Measurements from ENCODE around the gene TTC3.
"Not testable (repeated sequence)": the region's sequence is repeated elsewhere in the genome, so short reads cannot be mapped to it uniquely, and the experiment has no call there.

The TTC3 gene, protein sequence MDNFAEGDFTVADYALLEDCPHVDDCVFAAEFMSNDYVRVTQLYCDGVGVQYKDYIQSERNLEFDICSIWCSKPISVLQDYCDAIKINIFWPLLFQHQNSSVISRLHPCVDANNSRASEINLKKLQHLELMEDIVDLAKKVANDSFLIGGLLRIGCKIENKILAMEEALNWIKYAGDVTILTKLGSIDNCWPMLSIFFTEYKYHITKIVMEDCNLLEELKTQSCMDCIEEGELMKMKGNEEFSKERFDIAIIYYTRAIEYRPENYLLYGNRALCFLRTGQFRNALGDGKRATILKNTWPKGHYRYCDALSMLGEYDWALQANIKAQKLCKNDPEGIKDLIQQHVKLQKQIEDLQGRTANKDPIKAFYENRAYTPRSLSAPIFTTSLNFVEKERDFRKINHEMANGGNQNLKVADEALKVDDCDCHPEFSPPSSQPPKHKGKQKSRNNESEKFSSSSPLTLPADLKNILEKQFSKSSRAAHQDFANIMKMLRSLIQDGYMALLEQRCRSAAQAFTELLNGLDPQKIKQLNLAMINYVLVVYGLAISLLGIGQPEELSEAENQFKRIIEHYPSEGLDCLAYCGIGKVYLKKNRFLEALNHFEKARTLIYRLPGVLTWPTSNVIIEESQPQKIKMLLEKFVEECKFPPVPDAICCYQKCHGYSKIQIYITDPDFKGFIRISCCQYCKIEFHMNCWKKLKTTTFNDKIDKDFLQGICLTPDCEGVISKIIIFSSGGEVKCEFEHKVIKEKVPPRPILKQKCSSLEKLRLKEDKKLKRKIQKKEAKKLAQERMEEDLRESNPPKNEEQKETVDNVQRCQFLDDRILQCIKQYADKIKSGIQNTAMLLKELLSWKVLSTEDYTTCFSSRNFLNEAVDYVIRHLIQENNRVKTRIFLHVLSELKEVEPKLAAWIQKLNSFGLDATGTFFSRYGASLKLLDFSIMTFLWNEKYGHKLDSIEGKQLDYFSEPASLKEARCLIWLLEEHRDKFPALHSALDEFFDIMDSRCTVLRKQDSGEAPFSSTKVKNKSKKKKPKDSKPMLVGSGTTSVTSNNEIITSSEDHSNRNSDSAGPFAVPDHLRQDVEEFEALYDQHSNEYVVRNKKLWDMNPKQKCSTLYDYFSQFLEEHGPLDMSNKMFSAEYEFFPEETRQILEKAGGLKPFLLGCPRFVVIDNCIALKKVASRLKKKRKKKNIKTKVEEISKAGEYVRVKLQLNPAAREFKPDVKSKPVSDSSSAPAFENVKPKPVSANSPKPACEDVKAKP (N-terminal part only)

DNA sequence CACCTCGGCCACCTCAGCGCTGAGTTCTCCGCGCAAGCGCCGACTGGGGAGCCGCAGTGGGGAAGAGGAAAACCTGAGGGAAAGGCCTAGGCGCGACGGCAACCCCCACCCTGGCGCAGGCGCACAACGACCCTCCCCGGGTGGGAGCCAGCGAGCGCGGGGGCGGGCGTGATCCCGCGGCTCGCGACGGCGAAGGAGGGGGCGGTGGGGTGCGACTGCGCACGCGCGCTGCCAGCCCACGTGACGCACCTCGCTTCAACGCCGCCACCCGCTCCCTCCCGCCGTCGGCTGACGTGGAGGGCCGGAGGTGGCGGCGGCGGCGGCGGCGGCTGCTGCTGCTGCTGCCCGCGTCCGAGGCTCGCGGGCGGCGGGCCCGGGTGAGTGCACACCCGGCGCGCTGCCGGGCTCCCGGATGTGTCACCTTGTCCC lies at the start of gene TTC3, which contains the start of gene PIGP:
Gene TTC3, plus strand, starts transcription at position 267 of the 429 bp plus-strand sequence. CDS start 14,004 bp downstream, outside the sequence.
Gene PIGP, minus strand, starts transcription at position 84 of the 429 bp plus-strand sequence. CDS start 556 bp downstream, outside the sequence.
- DNase-seq (ENCODE audit: low read depth in 2 of 3, low spot score in 1 of 3), result peak; percentile 92 to 95 (median 94)

- DNase-seq (ENCODE audit: low read depth in 2 of 3, low spot score in 1 of 3), result no peak
These were observed 46.6 kb upstream of the TTC3 start for GRCh38 chr21:37026499-37026898.

DNA sequence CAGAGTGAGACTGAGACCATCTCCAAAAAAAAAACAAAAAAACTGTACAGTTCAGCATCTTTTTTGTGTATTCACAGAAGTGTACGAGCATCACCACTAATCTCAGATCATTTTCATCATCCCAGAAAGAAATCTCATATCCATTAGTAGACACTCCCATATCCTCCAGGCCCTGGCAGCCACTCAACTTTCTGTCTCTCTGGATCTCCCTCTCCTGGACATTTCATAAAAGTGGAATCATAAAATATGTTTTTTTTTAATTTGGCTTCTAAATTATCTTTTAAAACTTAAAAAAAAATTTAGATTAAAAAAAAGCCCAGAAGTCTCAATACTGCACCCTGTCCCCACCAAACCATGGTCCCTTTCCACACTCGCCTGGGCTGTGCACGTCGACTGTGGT lies 44.5 kb upstream of the TTC3 start:
- DNase-seq (ENCODE audit: low read depth in 2 of 3, low spot score in 1 of 3), result no peak

DNA sequence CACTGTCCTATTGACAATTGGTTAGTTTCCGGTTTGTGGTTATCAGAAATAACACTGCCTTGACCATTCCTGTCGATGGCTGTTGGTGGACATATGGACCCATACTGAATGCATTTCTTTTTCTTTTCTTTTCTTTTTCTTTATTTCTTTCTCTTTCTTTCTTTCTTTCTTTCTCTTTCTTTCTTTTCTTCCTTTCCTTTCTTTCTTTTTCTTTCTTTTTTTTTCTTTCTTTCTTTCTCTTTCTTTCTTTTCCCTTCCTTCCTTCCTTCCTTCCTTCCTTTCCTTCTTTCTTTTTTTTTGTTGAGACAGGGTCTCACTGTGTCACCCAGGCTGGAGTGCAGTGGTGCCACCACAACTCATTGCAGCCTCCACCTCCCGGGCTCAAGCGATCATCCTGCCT lies 42.2 kb upstream of the TTC3 start:
- DNase-seq (ENCODE audit: low read depth in 2 of 3, low spot score in 1 of 3), result no peak

GRCh38 chr21:37032293-37032692 lies 40.8 kb upstream of the TTC3 start:
- no peak for DNase-seq (ENCODE audit: low read depth in 2 of 3, low spot score in 1 of 3)

DNA sequence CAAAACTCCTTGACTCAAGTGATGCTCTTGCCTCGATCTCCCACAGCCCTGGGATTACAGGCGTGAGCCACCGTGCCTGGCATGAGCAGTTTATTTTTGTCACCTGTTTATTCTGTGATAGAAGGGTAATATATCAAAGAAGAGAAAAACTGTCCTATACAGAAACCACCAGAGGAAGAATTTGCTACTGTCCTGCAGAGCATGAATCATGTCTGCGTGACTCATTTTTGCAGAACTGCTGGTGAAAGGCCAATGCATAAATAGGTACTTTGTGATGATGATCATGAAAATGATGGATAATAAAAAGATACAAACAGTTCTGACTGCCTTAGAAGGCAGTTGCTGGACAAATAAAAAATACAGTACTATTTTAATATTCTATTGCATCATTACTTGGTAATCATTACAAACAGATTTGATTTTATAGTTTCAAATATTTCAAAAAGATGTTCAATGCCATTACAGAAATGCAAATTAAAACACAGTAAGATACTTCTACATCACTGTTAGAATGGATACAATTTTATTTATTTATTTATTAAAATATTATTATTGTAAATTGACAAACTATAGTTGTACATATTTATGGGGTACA lies 40.1 kb upstream of the TTC3 start:
- DNase-seq (ENCODE audit: low read depth in 2 of 3, low spot score in 1 of 3), result no peak

- DNase-seq (ENCODE audit: low read depth in 2 of 3, low spot score in 1 of 3), result not testable (repeated sequence)
These were observed 38.7 kb upstream of the TTC3 start for GRCh38 chr21:37034394-37034793.

- DNase-seq (ENCODE audit: low read depth in 2 of 3, low spot score in 1 of 3), result no peak
These were observed 36.9 kb upstream of the TTC3 start for GRCh38 chr21:37036177-37036576.

DNA sequence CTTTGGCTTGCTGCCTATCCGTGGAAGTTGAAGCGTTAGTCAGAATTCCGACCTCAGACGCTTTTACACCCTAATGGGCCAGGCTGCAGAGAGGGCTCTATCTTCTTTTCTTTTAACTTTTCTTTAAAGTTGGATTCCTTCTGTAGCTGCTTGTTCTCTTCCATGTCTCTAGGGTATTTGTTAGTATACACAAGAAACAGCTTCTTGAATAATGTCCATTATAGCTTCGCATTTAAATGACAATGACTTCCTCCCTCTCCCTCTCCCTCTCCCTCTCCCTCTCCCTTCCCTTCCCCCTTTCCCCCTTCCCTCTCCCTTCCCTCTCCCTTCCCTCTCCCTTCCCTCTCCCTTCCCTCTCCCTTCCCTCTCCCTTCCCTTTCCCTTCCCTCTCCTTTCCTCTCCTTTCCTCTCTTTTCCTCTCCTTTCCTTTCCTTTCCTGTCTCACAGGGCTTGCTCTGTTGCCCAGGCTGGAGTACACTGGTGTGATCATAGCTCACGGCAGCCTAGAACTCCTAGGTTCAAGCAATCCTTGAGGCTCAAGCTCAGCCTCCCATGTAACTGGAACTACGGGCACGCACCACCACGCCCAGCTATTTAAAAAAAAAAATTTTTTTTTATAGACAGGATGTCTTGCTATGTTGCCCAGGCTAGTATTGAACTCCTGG lies 33.5 kb upstream of the TTC3 start:
- no peak for DNase-seq (ENCODE audit: low read depth in 2 of 3, low spot score in 1 of 3)

- no peak for DNase-seq (ENCODE audit: low read depth in 2 of 3, low spot score in 1 of 3)
These were observed 32.8 kb upstream of the TTC3 start for GRCh38 chr21:37040212-37040611.

DNA sequence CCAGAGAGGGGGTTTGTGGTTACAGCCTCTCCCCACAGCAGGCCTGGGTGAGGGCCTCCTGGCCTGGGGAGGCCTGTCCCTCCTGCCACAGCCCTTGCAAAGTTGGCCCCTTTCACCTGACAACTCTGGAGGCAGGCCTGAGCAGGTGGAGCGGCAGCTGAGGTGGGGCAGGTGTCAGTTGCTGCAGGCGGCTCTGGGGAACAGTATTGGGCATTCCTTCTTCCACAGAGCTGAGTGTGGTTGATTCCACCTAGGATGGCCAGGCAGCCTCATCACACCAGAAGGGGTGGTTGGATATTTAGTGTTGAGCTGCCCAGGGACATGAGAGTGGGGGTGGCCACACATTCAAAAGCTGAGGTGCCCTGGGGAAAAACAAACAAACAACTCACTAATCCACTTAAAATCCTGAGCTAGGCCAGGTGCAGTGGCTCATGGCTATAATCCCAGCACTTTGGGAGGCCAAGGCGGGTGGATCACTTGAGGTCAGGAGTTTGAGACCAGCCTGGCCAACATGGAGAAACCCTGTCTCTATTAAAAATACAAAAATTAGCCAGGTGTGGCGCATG lies 31.3 kb upstream of the TTC3 start:
- no peak for DNase-seq (ENCODE audit: low read depth in 2 of 3, low spot score in 1 of 3)

- DNase-seq (ENCODE audit: low read depth in 2 of 3, low spot score in 1 of 3), result no peak
These were observed 29.2 kb upstream of the TTC3 start for GRCh38 chr21:37043818-37044217.

DNA sequence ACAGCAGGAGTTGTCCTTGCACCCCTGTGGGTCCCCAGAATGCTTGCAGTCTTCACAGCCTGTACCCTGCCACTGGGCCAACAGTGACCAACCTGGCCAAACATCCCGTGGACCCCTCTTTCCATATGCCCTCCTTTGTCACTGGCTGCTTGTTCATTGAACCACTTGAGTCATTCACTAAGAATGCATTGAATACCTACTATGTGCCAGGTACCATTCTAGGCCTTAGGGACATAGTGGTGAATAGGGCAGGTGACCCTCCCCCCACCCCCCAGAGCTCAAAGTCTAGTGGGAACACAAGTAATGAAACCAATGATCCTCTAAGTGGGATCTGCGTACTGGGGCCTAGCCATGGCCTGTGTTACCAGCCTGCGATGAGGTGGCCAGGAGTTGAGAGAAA lies 28.4 kb upstream of the TTC3 start:
- no peak for DNase-seq (ENCODE audit: low read depth in 2 of 3, low spot score in 1 of 3)

GRCh38 chr21:37045149-37045548 lies 27.9 kb upstream of the TTC3 start:
- no peak for DNase-seq (ENCODE audit: low read depth in 2 of 3, low spot score in 1 of 3)

GRCh38 chr21:37045556-37045955 lies 27.5 kb upstream of the TTC3 start:
- no peak for DNase-seq (ENCODE audit: low read depth in 2 of 3, low spot score in 1 of 3)

DNA sequence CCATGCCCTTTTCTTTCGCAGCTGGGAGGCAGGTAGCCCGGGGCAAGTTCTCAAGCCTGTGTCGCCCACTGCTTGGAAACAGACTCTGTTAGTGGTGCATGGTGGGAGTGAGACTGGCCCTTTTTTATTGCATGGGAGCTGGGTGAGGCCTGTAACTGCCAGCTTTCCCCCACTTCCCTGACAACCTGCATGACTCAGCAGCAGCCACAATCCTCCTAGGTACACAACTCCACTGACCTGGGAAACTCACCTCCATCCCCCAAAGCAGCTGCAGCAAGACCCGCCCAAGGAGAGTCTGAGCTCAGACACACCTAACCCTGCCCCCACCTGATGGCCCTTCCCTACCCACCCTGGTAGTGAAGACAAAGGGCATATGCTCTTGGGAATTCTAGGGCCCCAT lies 26.0 kb upstream of the TTC3 start:
- DNase-seq (ENCODE audit: low read depth in 2 of 3, low spot score in 1 of 3), result no peak

DNA sequence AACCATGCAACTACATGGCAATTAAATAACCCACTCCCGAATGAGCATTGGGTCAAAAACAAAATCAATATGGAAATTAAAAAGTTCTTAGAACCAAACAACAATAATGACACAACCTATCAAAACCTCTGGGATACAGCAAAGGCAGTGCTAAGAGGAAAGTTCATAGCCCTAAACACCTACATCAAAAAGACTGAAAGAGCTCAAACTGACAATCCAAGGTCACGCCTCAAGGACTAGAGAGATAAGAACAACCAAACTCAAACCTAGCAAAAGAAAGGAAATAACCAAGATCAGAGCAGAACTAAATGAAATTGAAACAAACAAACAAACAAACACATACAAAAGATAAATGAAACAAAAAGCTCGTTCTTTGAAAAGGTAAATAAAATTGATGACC lies 23.3 kb upstream of the TTC3 start:
- not testable (repeated sequence) for DNase-seq (ENCODE audit: low read depth in 2 of 3, low spot score in 1 of 3)

DNA sequence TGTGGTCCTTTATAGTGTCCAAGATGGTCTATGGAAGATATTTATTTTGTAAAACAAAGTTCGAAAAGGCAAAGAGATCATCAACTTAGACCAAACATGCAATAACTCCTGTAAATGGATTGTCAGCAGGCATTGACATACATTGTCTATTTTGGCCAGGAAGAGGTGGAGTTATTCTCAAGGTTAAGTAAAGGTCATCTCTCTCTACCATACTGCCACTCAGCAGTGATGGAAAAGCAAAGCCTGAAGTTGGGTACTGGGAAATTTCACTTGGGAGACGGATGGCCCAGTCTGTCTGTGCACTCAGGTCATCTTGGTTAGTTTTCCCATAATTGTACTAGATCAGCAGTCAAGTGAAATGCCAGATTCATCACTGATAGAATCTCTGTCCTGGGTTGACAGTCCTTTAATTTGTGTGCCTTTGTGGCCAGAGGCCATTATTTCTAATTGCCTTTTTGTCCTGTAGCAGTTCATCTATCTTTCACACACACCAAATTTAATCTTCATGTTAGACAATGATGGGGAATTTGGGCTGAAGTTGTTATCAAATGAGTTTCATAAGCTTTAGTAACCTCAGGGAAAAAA lies 17.7 kb upstream of the TTC3 start:
- DNase-seq (ENCODE audit: low read depth in 2 of 3, low spot score in 1 of 3), result no peak

GRCh38 chr21:37057614-37058013 lies 15.4 kb upstream of the TTC3 start:
- DNase-seq (ENCODE audit: low read depth in 2 of 3, low spot score in 1 of 3), result no peak

- DNase-seq (ENCODE audit: low read depth in 2 of 3, low spot score in 1 of 3), result no peak
These were observed 14.8 kb upstream of the TTC3 start for GRCh38 chr21:37058261-37058660.
